Hematopoietic multipotent progenitor cell treated with erythropoietin and hydrocortisone succinate and interleukin-3 and kit ligand, for 17 days (in vitro differentiated cells): ENCODE measurements around the gene SPIN4.
"Not testable (repeated sequence)": the region's sequence is repeated elsewhere in the genome, so short reads cannot be mapped to it uniquely, and the experiment has no call there.

Experiments used
- DNase-seq: peaks from one replicate; pipeline ENCODE4 v3.0.0-alpha.2; 2015; ENCODE audit warnings: low spot score

SPIN4 gene

GRCh38 chrX:63350941-63351616, at the start of gene SPIN4:
Gene SPIN4, minus strand, starts transcription at chrX:63351332. Its CDS starts 513 bp downstream, at chrX:63350819.
- DNase-seq: peak; percentile 50

- DNase-seq: no peak
These were observed 49.2 kb upstream of the SPIN4 start for GRCh38 chrX:63400340-63400739.

- DNase-seq: no peak
These were observed 43.7 kb upstream of the SPIN4 start for GRCh38 chrX:63394872-63395271.

- DNase-seq: not testable (repeated sequence)
These were observed 42.0 kb upstream of the SPIN4 start for GRCh38 chrX:63393094-63393493.

GRCh38 chrX:63387411-63387810, 36.3 kb upstream of the SPIN4 start:
- DNase-seq: no peak

GRCh38 chrX:63384263-63384662, 33.1 kb upstream of the SPIN4 start:
- DNase-seq: not testable (repeated sequence)

- DNase-seq: not testable (repeated sequence)
These were observed 21.9 kb upstream of the SPIN4 start for GRCh38 chrX:63373012-63373411.

- DNase-seq: not testable (repeated sequence)
These were observed 16.6 kb upstream of the SPIN4 start for GRCh38 chrX:63367699-63368098.

- no peak for DNase-seq
These were observed 12.7 kb upstream of the SPIN4 start for GRCh38 chrX:63363788-63364187.

GRCh38 chrX:63361494-63361893, 10.4 kb upstream of the SPIN4 start:
- DNase-seq: no peak

GRCh38 chrX:63354484-63354883, 3.4 kb upstream of the SPIN4 start:
- no peak for DNase-seq

- DNase-seq: peak; percentile 24
These were observed 661 bp downstream of the SPIN4 start for GRCh38 chrX:63350465-63350877.

- DNase-seq: peak; percentile 15
These were observed 1.8 kb downstream of the SPIN4 start for GRCh38 chrX:63349307-63349706.

- DNase-seq: no peak
These were observed 20.5 kb downstream of the SPIN4 start for GRCh38 chrX:63330681-63331080.

- DNase-seq: no peak
These were observed 23.3 kb downstream of the SPIN4 start for GRCh38 chrX:63327788-63328187.

- DNase-seq: no peak
These were observed 51.5 kb downstream of the SPIN4 start for GRCh38 chrX:63299596-63299995.
